ENCODE results near the gene TLNRD1. TPM values are rescaled to one million over a fixed set of nuclear protein-coding genes. Genes with fewer than 3 reads are reported as not detected.

TLNRD1 gene
- total RNA-seq, 4 donors from 2014 or later: 15.4 to 25.6 (median 19.5) TPM

DNA sequence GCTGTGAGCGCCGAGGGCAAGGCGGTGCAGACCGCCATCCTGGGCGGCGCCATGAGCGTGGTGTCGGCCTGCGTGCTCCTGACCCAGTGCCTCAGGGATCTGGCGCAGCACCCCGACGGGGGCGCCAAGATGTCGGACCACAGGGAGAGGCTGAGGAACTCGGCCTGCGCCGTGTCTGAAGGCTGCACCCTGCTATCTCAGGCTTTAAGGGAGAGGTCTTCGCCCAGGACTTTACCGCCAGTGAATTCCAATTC lies 2.3 kb downstream of the TLNRD1 start:
- H3K4me3 ChIP-seq: peak overlapping the region; percentile 71 to 95 (median 81)

DNA sequence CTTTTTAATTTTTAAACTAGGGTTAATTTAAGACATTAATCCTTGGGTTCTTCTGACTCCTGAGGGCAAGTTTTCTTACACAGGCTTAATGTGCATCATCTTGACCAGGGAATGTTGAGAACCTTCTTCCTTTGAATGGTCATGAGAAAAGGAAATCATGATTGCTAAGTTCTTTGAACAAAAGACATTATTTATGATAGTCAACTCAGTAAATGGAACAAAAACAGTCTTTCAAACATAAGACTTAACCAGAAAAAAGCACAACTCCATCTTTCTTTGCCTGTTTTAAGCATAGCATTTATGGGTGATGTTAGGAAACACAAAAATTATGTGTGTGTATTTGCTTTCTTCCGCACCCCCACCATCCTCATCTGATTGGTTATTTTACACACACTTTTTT lies 5.4 kb downstream of the TLNRD1 start:
- H3K36me3 ChIP-seq: peaks cover 0 to 4% (median 0%) of the 10 kb centered on the region in 3 donors
- H3K9me3 ChIP-seq: no peaks in the 10 kb centered on the region
- DNase-seq: no peak
- H3K4me3 ChIP-seq: no peak overlapping the region
- H3K27ac ChIP-seq: no peak overlapping the region
- TF ChIP-seq POLR2A (IDR thresholded peaks at IDR 0.05): no peak
- H3K27me3 ChIP-seq: no peaks in the 10 kb centered on the region
- H3K4me1 ChIP-seq: peaks cover 0 to 24% (median 7%) of the 10 kb centered on the region in 4 donors

More for the DNA sequence above, 2.3 kb downstream of the TLNRD1 start:
- H3K27me3 ChIP-seq: no peaks in the 10 kb centered on the region
- H3K27ac ChIP-seq: no peak overlapping the region
- H3K36me3 ChIP-seq: peaks cover 0 to 4% (median 0%) of the 10 kb centered on the region in 3 donors
- DNase-seq: no peak
- TF ChIP-seq POLR2A (IDR thresholded peaks at IDR 0.05): no peak
- TF ChIP-seq, protein P1, sequence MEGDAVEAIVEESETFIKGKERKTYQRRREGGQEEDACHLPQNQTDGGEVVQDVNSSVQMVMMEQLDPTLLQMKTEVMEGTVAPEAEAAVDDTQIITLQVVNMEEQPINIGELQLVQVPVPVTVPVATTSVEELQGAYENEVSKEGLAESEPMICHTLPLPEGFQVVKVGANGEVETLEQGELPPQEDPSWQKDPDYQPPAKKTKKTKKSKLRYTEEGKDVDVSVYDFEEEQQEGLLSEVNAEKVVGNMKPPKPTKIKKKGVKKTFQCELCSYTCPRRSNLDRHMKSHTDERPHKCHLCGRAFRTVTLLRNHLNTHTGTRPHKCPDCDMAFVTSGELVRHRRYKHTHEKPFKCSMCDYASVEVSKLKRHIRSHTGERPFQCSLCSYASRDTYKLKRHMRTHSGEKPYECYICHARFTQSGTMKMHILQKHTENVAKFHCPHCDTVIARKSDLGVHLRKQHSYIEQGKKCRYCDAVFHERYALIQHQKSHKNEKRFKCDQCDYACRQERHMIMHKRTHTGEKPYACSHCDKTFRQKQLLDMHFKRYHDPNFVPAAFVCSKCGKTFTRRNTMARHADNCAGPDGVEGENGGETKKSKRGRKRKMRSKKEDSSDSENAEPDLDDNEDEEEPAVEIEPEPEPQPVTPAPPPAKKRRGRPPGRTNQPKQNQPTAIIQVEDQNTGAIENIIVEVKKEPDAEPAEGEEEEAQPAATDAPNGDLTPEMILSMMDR (IDR thresholded peaks at IDR 0.05): no peak
- peaks cover 0 to 24% (median 7%) of the 10 kb centered on the region in 4 donors for H3K4me1 ChIP-seq
- H3K9me3 ChIP-seq: no peaks in the 10 kb centered on the region

DNA sequence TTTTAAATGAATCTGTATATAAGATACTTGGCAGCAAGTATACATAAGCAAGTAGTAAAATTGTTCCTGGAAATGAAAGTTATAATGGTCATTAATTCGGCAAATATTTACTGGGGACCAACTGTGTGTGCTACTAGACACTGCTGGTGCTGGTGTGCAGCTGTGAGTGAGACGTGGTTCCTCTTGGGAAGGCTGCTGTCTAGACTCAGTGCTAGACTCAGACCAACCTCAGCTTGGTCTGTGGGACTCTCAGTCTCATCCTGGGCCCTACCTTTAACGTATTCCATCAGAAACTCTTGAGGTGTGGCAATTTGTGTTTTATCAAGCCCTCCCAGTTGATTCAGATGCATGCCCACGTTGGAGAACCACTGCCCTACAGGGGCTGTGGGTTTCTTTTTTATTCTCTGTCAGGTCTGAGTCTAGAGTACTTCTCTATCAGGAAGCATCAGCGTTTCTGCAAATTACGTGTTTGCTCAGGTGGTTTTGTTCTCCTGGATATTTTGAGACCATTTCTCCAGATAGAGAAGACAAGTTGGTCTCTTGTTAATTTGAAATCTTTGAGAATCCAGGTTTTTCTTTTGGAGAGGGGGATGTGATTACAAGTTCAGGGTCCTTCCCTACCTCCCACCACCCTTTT lies 6.8 kb downstream of the TLNRD1 start:
- TF ChIP-seq, protein P1 (IDR thresholded peaks at IDR 0.05): no peak
- no peak for TF ChIP-seq POLR2A (IDR thresholded peaks at IDR 0.05)
- no peak for DNase-seq
- peaks cover 0 to 4% (median 0%) of the 10 kb centered on the region in 3 donors for H3K36me3 ChIP-seq
- H3K4me3 ChIP-seq: no peak overlapping the region
- peaks cover 0 to 20% (median 4%) of the 10 kb centered on the region in 4 donors for H3K4me1 ChIP-seq
- no peak overlapping the region for H3K27ac ChIP-seq
- H3K27me3 ChIP-seq: no peaks in the 10 kb centered on the region
- H3K9me3 ChIP-seq: no peaks in the 10 kb centered on the region

DNA sequence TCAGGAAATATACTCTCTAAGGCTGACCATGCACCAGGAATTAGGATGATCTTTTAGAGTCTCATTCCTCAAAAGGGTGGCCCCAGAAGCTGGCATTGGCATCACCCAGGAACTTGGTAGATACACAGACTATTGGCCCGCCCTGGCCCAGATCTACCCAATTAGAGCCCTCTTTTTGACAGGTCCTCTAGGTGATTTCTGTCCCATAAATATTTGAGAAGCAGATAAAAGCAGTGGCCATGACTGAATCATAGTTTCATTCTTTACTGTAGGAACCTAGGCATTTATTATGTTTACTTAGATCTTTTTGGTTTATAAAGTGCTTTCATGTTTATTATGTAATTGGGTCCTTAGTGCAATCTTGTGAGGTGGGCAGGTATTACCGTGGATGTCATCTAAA lies 7.6 kb downstream of the TLNRD1 start:
- Histone ChIP-seq H3K9me3 (no peaks in the 10 kb centered on the region), H3K4me1 (peaks cover 0 to 13% (median under 1%) of the 10 kb centered on the region in 4 donors), H3K27me3 (no peaks in the 10 kb centered on the region), H3K4me3 (no peak overlapping the region), H3K36me3 (no peaks in the 10 kb centered on the region), H3K27ac (no peak overlapping the region)
- TF ChIP-seq POLR2A (IDR thresholded peaks at IDR 0.05): no peak
- TF ChIP-seq, protein P1 (IDR thresholded peaks at IDR 0.05): no peak
- no peak for DNase-seq

DNA sequence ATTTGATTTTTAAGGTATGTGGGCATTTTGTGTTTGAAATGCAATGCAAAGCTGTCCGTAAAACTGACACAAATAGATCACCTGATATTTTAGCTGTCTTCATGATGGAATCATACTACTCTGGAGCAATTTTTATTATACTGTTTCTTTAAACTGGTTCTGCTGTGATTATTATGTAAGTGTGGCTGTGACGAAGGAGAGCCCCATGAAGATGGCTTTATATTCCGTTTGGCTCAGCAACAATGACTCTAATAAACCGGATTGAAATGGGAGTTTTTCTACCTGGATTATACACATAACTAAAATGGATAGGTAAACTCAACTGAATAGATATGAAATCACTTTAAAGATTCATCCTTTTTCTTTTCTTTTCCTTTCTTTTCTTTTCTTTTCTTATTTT lies 9.4 kb downstream of the TLNRD1 start:
- no peaks in the 10 kb centered on the region for H3K36me3 ChIP-seq
- peaks cover 0 to 7% (median 0%) of the 10 kb centered on the region in 4 donors for H3K4me1 ChIP-seq
- no peak for DNase-seq
- H3K9me3 ChIP-seq: no peaks in the 10 kb centered on the region
- no peak overlapping the region for H3K4me3 ChIP-seq
- no peak overlapping the region for H3K27ac ChIP-seq
- H3K27me3 ChIP-seq: no peaks in the 10 kb centered on the region
- no peak for TF ChIP-seq POLR2A (IDR thresholded peaks at IDR 0.05)
- TF ChIP-seq, protein P1 (IDR thresholded peaks at IDR 0.05): no peak

DNA sequence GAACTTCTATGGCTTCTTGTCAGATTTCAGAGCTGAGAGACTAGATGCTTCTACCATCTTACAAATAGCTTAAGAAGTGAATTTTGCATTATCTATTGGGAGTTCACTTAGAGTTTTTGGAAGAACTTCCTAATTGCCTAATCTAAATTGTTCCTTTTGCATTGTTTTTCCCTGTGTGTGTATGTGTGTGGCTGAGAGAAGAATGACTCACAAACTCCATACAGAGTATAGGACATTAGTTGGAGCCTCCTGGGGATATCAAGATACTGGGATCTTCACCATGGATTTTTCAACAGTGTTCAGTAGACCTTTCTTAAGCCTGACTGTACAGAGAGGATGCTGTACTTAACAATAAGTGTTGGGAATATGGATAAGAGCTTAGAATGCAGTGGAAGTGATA lies 10.9 kb downstream of the TLNRD1 start:
- no peaks in the 10 kb centered on the region for H3K9me3 ChIP-seq
- no peak overlapping the region for H3K4me3 ChIP-seq
- H3K36me3 ChIP-seq: no peaks in the 10 kb centered on the region
- H3K4me1 ChIP-seq: no peaks in the 10 kb centered on the region
- TF ChIP-seq, protein P1 (IDR thresholded peaks at IDR 0.05): no peak
- TF ChIP-seq POLR2A (IDR thresholded peaks at IDR 0.05): no peak
- H3K27me3 ChIP-seq: no peaks in the 10 kb centered on the region
- no peak overlapping the region for H3K27ac ChIP-seq
- no peak for DNase-seq
